Ishikawa (cell line): Measurements from ENCODE around the gene PIK3C2G.

Experiments used
- CEBPB ChIP-seq: IDR thresholded peaks from 2 replicates; pipeline ENCODE4 v1.6.1; 2012
- EGR1 ChIP-seq: IDR thresholded peaks from 2 replicates; pipeline ENCODE4 v1.6.1; 2012
- EP300 ChIP-seq: IDR thresholded peaks from 2 replicates; pipeline ENCODE4 v1.6.1; 2012; ENCODE audit warnings: borderline replicate concordance
- REST ChIP-seq: IDR thresholded peaks from 2 replicates; pipeline ENCODE4 v1.6.1; 2012; ENCODE audit warnings: low read depth, mild to moderate bottlenecking
- TAF1 ChIP-seq: IDR thresholded peaks from 2 replicates; pipeline ENCODE4 v1.6.1; 2012; ENCODE audit warnings: low read depth, mild to moderate bottlenecking
- YY1 ChIP-seq: IDR thresholded peaks from 2 replicates; pipeline ENCODE4 v1.6.1; 2012; ENCODE audit warnings: low read depth
- TF ChIP-seq, protein P1 (sequence below): IDR thresholded peaks from 2 replicates; pipeline ENCODE4 v1.6.1; 2012

DNA sequence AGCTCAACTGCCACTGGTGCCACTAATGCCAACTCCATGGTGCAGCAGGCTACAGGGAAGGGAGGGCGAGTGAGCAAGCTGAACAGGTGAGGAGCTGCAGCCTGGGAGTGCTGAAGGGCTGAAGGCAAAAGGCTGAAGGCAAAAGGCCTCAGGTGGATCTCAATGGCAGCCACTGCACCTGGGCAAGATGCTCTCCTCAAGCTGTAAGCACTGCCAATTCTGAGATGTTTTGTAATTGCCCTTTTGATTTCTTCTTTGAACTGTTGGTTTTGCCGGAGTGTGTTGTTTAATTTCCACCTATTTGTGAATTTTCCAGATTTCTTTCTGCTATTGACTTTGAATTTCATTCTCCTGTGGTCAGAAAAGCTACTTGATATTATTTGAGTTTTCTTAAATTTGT lies 97.6 kb downstream of the PIK3C2G start:
- no peak for TF ChIP-seq EP300
- TF ChIP-seq EGR1: no peak
- no peak for TF ChIP-seq CEBPB
- TF ChIP-seq YY1: no peak
- no peak for TF ChIP-seq TAF1
- TF ChIP-seq REST: no peak
- TF ChIP-seq, protein P1, sequence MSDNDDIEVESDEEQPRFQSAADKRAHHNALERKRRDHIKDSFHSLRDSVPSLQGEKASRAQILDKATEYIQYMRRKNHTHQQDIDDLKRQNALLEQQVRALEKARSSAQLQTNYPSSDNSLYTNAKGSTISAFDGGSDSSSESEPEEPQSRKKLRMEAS: no peak
